Kidney (tissue), 14 donors: ENCODE results near the gene DYNC1H1. TPM values are rescaled to one million over a fixed set of nuclear protein-coding genes. Genes with fewer than 3 reads are reported as not detected.

Experiments used
- DNase-seq, 5 donors: peaks; one replicate each; pipeline ENCODE4 v3.0.0-alpha.2; 2013 to 2020
- FAIRE-seq: peaks from 2 replicates; lab custom pipeline; 2012; peaks lifted over from hg19 to GRCh38; lab: Jason Lieb, UNC
- H3K27ac ChIP-seq, 2 donors: one replicate each; pipeline ENCODE4 v1.7.0; 2013; ENCODE audit warnings: low read depth in 2 of 2, low read length in 2 of 2, inconsistent platforms in 1 of 2
- H3K27me3 ChIP-seq: one replicate; pipeline ENCODE4 v1.7.1; 2013; ENCODE audit warnings: low read length, inconsistent platforms; ENCODE audit not compliant: control insufficient read depth, insufficient read depth
- H3K36me3 ChIP-seq, 3 donors: one replicate each; pipeline versions ENCODE4 v1.7.0 to v1.7.1; 2013; ENCODE audit warnings: low read length in 3 of 3, control low read depth in 1 of 3, inconsistent platforms in 1 of 3; ENCODE audit not compliant: insufficient read depth in 3 of 3, control insufficient read depth in 2 of 3
- H3K4me1 ChIP-seq, 3 donors: one replicate each; pipeline versions ENCODE4 v1.7.0 to v1.7.1; 2013; ENCODE audit warnings: low read length in 3 of 3, inconsistent platforms in 1 of 3, low read depth in 1 of 3; ENCODE audit not compliant: control insufficient read depth in 2 of 3, insufficient read depth in 2 of 3
- H3K4me3 ChIP-seq, 3 donors: one replicate each; pipeline versions ENCODE4 v1.7.0 to v1.8.1; 2013; ENCODE audit warnings: low read length in 3 of 3, control low read depth in 1 of 3, inconsistent platforms in 1 of 3
- H3K9ac ChIP-seq, 3 donors: one replicate each; pipeline versions ENCODE4 v1.7.0 to v1.7.1; 2013; ENCODE audit warnings: low read length in 3 of 3, control low read depth in 1 of 3, inconsistent platforms in 1 of 3
- H3K9me3 ChIP-seq, 3 donors: one replicate each; pipeline versions ENCODE4 v1.7.0 to v1.7.1; 2013; ENCODE audit warnings: low read length in 3 of 3, control low read depth in 1 of 3, inconsistent platforms in 1 of 3; ENCODE audit not compliant: control insufficient read depth in 2 of 3, insufficient read depth in 1 of 3
- intact Hi-C: fragments of 100-400 bp; cut with DNase I; formaldehyde crosslinking; loops from one replicate; pipeline ENCODE4 v1.11.1; 2022
- polyA plus RNA-seq: library from polyadenylated mRNA; stranded (reverse); fragments of 350-450 nt; fragmentation: Illumina TruSeq; extraction: RNeasy Lipid Tissue Mini Kit (QIAGEN cat#74804); gene quantifications from one replicate; pipeline ENCODE4 v1.2.3, GENCODE V29; 2014; ENCODE audit warnings: low read depth, low replicate concordance; ENCODE audit not compliant: insufficient read depth
- total RNA-seq: library from RNA; stranded (reverse); fragmentation: NEBNext Ultra II Directional; extraction: Animal tissue kit (Norgen Biotek cat#: 25700); gene quantifications from one replicate; pipeline ENCODE4 v1.2.1, GENCODE V29; 2021
- TF ChIP-seq, protein P1 (sequence below): IDR thresholded peaks from 3 replicates; pipeline ENCODE4 v1.5.1; 2012; ENCODE audit warnings: mild to moderate bottlenecking, moderate library complexity, borderline replicate concordance; ENCODE audit not compliant: insufficient read depth; ENCODE audit errors: extremely low read depth
- donor health status: control.
- donor health status: control.
- donor health status: control.
- donor health status: control.
- donor health status: control.
- donor health status: DM: yes; HTN: yes; CAD: no.
- donor health status: Normal renal cell carcinoma (clear cell type).

The DYNC1H1 gene
- total and polyA plus RNA-seq, 2 donors from 2014 or later, result 132 to 390 TPM

DNA sequence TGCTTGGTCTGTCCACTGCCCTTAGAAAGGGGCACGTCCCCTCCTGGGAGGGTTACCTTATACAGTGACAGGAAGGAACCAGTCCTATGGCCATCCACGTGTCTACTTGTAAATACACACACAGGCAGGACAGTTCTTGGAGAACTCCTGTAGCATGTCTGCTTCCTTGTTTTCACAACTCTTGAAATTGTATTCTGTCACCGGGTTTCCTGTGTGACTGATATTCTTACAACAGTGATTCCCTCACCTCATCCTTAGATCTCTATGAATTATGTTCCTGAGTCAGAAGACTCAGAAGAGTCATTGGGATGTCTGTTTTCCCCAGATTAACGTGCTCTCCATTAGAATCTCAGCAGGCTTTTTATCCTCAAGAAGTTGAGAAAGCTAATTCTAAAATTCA, 44.1 kb upstream of the DYNC1H1 start:
- Histone ChIP-seq H3K4me3 (no peak overlapping the region), H3K9ac (no peak overlapping the region), H3K9me3 (no peaks in the 10 kb centered on the region), H3K36me3 (peaks cover 0 to 10% (median 4%) of the 10 kb centered on the region in 3 donors), H3K4me1 (no peaks in the 10 kb centered on the region), H3K27me3 (no peaks in the 10 kb centered on the region), H3K27ac (no peak overlapping the region)
- intact Hi-C loops, result no loop called here
- FAIRE-seq (no peak), DNase-seq (no peak)
- TF ChIP-seq, protein P1, sequence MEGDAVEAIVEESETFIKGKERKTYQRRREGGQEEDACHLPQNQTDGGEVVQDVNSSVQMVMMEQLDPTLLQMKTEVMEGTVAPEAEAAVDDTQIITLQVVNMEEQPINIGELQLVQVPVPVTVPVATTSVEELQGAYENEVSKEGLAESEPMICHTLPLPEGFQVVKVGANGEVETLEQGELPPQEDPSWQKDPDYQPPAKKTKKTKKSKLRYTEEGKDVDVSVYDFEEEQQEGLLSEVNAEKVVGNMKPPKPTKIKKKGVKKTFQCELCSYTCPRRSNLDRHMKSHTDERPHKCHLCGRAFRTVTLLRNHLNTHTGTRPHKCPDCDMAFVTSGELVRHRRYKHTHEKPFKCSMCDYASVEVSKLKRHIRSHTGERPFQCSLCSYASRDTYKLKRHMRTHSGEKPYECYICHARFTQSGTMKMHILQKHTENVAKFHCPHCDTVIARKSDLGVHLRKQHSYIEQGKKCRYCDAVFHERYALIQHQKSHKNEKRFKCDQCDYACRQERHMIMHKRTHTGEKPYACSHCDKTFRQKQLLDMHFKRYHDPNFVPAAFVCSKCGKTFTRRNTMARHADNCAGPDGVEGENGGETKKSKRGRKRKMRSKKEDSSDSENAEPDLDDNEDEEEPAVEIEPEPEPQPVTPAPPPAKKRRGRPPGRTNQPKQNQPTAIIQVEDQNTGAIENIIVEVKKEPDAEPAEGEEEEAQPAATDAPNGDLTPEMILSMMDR, result no peak

DNA sequence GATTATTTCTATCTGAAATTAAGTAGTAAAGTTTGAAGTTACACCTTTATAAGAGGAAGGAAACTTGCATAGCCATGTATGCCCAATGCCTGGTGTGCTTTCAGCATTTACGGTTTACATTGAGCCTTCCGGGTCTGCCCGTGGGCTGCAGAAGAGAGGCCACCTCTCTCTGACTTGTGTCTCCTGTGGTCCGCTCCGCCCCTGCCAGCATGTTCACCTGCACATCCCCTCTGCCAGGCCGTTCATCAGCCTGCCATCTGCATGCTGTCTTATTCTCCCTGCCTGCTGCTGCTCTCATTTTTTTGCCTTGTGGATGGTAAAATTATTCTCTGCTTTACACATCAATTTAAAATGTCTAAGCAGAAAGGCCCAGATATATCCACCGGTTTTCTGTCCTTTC, 41.5 kb upstream of the DYNC1H1 start:
- TF ChIP-seq, protein P1, result no peak
- no peak for DNase-seq
- no peak overlapping the region for H3K27ac ChIP-seq
- H3K4me3 ChIP-seq, result no peak overlapping the region
- no peaks in the 10 kb centered on the region for H3K27me3 ChIP-seq
- peaks cover 0 to 7% (median 5%) of the 10 kb centered on the region in 3 donors for H3K36me3 ChIP-seq
- intact Hi-C loops, result no loop called here
- H3K9ac ChIP-seq, result no peak overlapping the region
- no peaks in the 10 kb centered on the region for H3K9me3 ChIP-seq
- no peaks in the 10 kb centered on the region for H3K4me1 ChIP-seq
- no peak for FAIRE-seq

DNA sequence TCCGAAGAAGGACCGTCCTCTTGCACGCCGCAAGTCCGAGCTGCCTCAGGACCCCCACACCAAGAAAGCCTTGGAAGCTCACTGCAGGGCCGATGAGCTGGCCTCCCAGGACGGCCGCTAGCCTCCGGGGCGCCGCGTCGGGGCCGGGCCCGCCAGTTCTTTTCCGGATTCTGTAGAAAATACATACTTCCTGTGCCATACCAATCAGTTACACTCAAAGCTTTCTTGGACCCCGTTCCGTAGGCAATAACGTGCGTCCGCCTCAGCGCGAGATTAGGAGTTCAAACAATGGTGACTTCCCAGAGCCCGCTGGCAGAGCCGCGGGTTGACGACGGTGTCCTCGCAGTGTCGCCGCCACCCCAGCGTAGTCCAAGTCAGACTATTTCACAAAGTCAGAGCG, 39.2 kb upstream of the DYNC1H1 start:
- Histone ChIP-seq H3K9me3 (no peaks in the 10 kb centered on the region), H3K9ac (no peak overlapping the region), H3K36me3 (peaks cover 0 to 10% (median 7%) of the 10 kb centered on the region in 3 donors), H3K4me3 (no peak overlapping the region), H3K27me3 (no peaks in the 10 kb centered on the region), H3K4me1 (no peaks in the 10 kb centered on the region), H3K27ac (no peak overlapping the region)
- no peak for FAIRE-seq
- intact Hi-C loops, result no loop called here
- DNase-seq, result no peak
- TF ChIP-seq, protein P1, result no peak

GRCh38 chr14:101926085-101926484, 38.3 kb upstream of the DYNC1H1 start:
- H3K36me3 ChIP-seq, result peaks cover 0 to 10% (median 7%) of the 10 kb centered on the region in 3 donors

More at GRCh38 chr14:101926085-101926484, 38.3 kb upstream of the DYNC1H1 start:
- H3K9me3 ChIP-seq, result no peaks in the 10 kb centered on the region
- H3K9ac ChIP-seq, result no peak overlapping the region
- TF ChIP-seq, protein P1, result no peak
- FAIRE-seq, result no peak
- no peaks in the 10 kb centered on the region for H3K4me1 ChIP-seq
- H3K27me3 ChIP-seq, result no peaks in the 10 kb centered on the region
- intact Hi-C loops, result no loop called here
- no peak for DNase-seq
- H3K4me3 ChIP-seq, result no peak overlapping the region
- H3K27ac ChIP-seq, result no peak overlapping the region
